NCI-H1417 (cell line): Measurements from ENCODE around the gene RSPO4.

ENCODE experiments used
- DNase-seq, 3 experiments: peaks; one replicate each; lab custom pipeline; 2025; lab: John Stamatoyannopoulos, UW

The RSPO4 gene

GRCh38 chr20:910132-910869 lies 91.8 kb downstream of the RSPO4 start:
- DNase-seq, result no peak

DNA sequence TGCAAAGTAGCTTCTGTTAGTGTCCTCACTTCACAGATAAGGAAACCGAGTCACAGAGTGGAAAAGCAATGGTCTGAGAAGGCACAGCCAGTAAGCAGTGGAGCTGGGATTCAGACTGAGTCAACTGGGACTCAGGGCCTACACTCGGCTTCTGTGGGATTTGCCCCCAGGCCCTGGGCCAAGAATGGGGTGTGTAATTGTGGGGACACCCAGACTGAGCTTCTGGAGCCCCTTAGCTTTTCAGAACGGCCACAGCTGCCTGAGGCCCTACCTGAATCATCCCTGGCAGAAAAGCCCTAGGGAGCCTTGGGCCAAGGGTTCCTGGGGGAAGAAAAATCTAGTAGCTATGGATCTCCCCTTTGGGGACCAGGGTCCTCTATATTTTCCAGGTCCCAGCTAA lies 92.5 kb downstream of the RSPO4 start:
- no peak for DNase-seq
